GM21367 (cell line): Measurements from ENCODE around the gene ARFGAP2.
"Not testable (repeated sequence)": the region's sequence is repeated elsewhere in the genome, so short reads cannot be mapped to it uniquely, and the experiment has no call there.

Experiments used
- ATAC-seq: cut with Tn5 transposase; IDR thresholded peaks from one replicate; pipeline ENCODE4 v1.9.1; 2021; ENCODE audit not compliant: unreplicated experiment

The ARFGAP2 gene

GRCh38 chr11:47176328-47177228 is at the start of gene ARFGAP2:
TSS of gene ARFGAP2 (minus strand) at chr11:47176879. CDS start at chr11:47176853, 26 bp downstream.
- ATAC-seq, result peak; percentile 81

GRCh38 chr11:47225552-47226400 is 49.1 kb upstream of the ARFGAP2 start:
- ATAC-seq, result peak; percentile 82

DNA sequence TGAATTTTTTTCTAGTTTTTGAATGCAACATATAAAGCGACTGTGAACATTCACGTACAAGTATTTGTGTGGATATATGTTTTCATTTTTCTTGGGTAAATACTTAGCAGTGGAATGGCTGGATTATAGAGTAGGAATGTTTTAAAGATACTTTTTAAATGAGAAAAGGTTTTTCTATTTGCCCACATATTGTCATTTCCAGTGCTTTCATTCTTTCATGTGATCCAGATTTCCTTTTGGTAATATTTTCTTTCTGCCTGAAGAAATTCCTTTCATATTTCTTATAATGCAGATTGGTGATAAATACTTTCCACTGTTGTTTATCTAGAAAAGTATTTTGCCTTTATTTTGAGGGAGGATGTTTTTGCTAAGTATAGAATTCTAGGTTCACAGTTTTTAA is 46.0 kb upstream of the ARFGAP2 start:
- ATAC-seq, result no peak

DNA sequence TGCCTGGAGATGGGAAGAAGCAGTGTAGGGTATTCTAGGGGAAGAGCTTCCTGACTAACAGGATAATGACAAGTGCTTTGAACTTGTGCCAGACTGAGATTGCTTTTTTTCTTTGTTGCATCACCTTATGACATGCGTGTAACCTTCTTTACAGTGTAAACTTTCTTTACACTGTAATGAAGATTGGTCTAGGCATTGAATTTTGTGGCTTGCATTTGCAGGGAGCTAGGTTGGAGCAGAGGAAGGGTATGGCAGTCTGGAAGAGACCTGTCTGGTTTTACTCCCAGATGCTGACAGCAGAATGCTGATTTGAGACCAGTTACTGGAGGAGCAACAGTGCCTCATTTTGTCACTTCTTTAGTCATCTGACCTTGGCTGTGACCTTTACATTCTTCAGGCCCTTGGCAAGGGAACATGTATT is 43.7 kb upstream of the ARFGAP2 start:
- no peak for ATAC-seq

DNA sequence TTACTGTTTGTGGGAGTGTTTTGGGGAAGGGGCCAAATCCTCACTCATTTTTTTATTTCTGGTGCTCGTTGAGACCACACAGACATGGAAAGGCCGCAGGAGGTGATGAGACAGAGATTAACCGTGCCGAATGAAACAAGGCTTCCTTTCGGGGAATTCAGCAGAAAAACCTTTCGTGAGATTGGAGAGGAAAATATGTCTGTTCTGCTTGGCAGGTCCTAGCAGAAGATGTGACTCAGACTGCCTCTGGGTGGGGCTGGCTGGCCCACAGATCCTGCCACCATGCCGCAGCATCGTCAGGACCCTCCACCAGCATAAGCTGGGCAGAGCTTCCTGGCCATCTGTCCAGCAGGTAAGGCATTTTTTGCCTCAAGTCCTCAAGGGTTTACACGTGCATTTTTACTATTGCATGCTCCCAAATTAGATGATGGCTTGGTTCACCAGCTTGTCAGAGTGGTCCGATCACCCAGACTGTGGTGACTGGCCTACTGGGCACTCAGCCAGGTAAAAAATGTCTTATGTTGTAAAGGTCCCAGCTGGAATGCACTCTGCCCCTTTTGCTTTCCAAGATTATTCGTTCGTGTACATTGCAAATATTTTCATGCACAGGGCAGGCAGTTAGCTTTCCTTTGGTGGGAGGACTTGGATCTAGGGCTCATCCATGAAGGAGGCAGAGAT is 39.6 kb upstream of the ARFGAP2 start:
- peak; percentile 29 for ATAC-seq

- ATAC-seq, result no peak
Observed at GRCh38 chr11:47215366-47215910, 38.8 kb upstream of the ARFGAP2 start.

GRCh38 chr11:47213950-47214565 is 37.4 kb upstream of the ARFGAP2 start:
- ATAC-seq, result no peak

DNA sequence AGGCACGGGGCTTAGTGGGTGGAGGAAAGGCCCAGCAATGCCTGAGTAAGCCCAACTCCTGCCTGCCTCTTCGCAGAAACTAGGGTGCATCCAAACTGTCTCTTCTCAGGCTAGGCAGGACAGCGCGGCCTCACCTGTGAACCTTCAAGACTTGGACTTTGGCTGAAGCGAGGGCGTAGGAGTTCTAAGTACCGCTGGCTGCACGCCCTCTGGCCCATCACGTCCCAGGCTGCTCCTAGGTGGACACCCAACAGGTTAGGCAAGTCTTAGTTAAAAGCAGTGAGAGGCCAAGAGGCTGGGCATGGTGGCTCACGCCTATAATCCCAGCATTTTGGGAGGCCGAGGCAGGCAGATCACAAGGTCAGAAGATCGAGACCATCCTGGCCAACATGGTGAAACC is 36.3 kb upstream of the ARFGAP2 start:
- no peak for ATAC-seq

DNA sequence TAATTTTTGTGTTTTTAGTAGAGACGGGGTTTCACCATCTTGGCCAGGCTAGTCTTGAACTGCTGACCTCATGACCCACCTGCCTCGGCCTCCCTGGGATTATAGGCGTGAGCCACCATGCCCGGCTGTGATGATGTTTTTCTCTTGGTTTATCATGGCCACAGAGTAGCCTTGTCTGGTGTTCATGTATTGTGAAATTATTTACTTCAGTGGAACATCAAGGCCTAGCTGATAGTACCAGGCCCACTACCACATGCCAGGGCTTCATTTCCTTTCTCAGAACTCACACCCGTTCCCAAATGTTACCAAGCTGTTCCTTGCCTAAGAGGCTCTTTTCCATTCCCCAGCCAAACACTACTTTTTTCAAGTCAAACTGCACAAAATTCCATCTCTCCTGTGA is 31.9 kb upstream of the ARFGAP2 start:
- no peak for ATAC-seq

DNA sequence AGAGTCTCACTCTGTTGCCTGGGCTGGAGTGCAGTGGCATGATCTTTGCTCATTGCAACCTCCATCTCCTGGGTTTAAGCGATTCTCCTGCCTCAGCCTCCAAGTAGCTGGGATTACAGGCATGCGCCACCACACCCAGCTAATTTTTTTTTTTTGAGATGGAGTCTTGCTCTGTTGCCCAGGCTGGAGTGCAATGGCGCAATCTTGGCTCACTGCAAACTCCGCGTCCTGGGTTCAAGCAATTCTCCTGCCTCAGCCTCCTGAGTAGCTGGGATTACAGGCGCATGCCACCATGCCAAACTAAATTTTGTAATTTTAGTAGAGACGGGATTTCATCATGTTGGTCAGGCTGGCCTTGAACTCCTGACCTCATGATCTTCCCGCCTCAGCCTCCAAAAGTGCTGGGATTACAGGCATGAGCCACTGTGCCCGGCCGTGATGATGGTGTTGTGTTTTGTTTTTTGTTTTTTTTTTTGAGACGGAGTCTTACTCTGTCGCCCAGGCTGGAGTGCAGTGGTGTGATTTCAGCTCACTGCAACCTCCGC is 31.4 kb upstream of the ARFGAP2 start:
- ATAC-seq, result not testable (repeated sequence)

DNA sequence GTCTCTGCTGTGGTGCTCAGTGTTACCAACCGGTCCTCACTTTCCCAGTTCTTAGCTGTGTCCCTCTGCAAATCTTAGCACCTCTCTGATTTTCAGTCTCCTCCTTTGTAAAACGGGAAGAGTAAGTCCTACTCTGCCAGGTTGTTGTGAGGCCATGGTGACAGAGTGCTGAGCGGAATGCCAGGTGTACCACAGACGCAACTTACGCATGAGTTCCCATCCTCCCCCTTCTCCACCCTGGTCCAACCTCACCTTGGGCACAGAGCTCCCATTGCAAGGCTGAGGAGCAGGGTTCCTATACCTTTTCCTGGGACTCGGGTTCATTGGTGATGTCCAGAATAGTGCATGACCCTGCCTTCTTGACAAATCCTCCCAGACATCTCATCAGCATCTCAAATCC is 30.8 kb upstream of the ARFGAP2 start:
- no peak for ATAC-seq

DNA sequence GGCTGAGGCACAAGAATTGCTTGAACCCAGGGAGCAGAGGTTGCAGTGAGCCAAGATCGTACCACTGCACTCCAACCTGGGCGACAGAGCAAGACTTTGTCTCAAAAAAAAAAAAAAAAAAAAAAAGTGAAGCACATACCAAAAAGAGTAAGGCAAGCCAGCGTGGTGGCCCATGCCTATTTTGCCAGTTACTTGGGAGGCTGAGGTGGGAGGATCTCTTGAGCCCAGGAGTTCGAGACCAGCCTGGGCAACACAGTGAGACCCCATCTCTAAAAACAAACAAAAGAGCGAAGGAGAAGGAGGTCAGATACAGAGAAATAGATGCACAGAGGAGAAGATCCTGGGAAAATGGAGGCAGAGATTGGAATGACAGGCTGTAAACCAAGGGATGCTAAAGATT is 29.9 kb upstream of the ARFGAP2 start:
- ATAC-seq, result not testable (repeated sequence)

GRCh38 chr11:47204637-47204989 is 27.9 kb upstream of the ARFGAP2 start:
- ATAC-seq, result no peak

- no peak for ATAC-seq
Observed at GRCh38 chr11:47202576-47202975, 25.9 kb upstream of the ARFGAP2 start.

GRCh38 chr11:47201015-47201414 is 24.3 kb upstream of the ARFGAP2 start:
- ATAC-seq, result no peak

DNA sequence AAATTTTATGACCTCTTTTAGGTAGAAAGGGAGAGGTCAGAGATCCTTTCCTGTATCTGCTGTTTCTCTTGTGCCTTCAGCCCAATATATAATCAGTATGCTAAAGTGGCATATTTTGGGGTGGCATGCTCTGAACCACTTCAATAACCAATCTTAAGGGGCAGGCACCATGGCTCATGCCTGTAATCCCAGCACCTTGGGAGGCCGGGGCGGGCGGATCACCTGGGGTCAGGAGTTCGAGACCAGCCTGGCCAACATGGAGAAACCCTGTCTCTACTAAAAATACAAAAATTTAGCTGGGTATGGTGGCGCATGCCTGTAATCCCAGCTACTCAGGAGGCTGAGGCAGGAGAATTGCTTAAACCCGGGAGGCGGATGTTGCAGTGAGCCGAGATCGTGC is 21.5 kb upstream of the ARFGAP2 start:
- ATAC-seq, result not testable (repeated sequence)

GRCh38 chr11:47192111-47192510 is 15.4 kb upstream of the ARFGAP2 start:
- no peak for ATAC-seq

GRCh38 chr11:47191137-47191536 is 14.5 kb upstream of the ARFGAP2 start:
- not testable (repeated sequence) for ATAC-seq

DNA sequence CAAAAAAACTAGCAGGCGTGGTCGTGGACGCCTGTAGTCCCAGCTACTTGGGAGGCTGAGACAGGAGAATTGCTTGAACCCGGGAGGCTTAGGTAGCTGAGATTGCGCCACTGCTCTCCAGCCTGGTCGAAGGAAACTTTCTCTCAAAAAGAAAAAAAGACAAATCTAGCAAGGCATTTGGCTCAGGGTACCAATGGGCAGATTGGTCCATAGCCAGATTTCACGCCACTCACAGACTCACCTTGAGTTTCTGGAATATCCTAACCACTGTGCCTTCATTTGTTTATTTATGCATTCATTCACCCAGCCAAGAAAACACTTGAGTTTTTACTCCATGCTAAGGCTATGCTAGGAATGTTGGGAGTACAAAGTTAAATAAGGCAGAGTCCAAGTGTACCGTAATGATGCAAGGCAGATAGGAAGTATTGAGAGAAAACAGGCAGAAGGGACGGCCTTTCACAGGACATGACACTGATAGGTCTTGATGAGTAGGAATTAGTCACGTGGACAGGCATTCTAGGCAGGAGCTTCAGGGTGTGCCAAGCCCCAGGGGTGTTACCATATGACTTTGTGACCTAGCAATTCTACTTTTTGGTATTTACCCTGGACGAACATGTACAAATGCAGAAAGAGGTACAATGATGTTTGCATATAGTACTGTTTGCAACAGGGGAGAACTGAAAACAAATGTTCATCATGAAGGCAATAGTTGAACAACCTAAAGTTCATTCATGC is 12.6 kb upstream of the ARFGAP2 start:
- ATAC-seq, result no peak

DNA sequence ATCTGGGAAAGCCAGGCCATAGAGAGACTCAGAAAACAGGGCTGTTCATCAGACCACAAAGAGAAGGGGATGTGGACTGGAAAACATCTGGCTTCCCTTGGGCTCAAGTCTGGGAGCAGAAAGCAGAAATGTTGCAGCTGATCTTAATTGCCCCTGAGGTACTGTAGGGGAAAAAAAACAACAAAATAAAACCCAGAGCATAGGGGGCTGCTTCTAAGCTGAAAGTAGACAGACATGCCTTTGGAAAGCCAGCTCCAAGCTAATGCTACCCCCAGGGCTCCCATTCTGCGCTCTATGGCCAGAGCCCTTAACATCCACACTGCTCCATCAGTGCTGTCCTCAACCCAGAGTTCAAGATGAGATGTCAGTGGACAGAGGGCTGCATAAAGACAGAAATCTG is 11.6 kb upstream of the ARFGAP2 start:
- no peak for ATAC-seq
